GM18520 (cell line): ENCODE results near the gene DCTD.
A peak's percentile ranks its signal among the peaks of the same experiment; 100 is the strongest.

Experiments used
- ATAC-seq: cut with Tn5 transposase; IDR thresholded peaks from one replicate; pipeline ENCODE4 v1.9.1; 2021; ENCODE audit not compliant: unreplicated experiment

Gene DCTD

DNA sequence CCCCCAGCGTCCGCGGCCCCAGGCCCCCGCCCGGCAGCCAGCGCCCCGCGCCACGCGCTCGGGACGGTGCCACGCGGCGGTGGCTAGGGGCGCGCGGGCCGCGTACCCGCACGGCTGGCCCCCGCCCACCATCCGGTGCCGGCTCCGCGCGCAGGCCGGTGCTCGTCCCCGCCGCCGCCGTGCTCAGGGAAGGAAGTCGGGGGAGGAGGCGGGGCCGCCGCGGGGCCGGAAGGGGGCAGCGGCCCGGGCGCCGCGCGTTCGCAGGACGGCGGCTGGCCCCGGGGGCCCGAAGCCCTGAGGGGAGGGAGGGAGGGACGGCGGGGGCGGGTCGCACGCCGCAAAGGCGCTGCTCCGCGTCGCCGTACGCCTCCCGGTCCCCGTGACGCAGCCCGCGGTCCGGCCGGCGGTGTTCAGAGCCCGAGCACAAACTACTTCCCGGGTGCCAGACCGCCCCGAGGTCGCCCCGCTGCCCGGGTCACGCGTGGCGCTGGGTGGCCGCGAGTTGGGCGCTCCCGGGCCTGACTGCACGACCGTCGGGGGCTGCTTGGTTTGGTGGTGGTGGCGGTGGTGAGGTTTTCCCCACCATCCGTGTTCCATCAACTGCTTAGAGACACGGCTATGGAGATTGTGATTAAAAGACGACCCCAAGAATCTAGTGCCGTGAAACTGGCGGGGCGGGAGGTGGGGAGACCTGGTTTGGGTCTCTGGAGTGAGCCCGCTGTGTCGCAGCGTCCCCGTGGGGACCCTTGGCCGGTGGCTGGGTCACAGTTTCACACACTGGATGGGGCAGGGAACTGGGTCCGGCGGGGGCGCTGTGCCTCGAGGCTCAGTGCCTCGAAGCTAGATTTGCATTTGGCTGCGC, at the start of gene DCTD:
DCTD (minus strand) TSS at position 205 of the 862 bp plus-strand sequence. CDS start 1,818 bp downstream, outside the sequence.
- peak; percentile 78 for ATAC-seq

DNA sequence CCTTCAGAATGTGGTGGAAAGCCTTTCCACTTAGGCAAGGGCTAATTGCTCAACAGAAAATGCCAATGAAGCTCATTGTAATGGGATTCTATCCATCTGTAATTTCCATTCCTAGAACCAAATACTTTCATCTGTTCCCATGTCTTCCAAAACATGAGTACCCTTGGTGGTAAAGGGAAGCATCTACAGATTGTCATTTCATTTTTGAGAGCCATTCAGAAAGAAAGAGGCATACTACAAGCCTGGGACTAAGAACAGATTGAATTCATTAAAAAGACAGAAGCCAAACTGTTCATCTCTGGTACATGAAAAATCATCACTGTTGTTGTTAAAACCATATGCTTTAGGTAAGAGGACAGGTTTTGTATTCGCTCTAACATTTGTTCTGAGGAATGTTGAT, 43.6 kb upstream of the DCTD start:
- ATAC-seq, result no peak

DNA sequence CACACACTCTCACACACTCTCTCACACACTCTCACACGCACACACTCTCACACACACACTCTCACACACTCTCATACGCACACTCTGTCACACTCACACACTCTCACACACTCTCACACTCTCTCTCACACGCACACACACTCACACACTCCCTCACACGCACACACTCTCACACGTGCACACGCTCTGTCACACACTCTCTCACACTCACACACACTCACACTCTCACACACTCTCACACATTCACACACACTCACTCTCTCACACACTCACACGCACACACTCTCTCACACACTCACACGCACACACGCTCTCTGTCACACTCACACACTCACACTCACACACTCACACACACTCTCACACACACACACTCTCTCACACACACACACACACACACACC, 43.0 kb upstream of the DCTD start:
- no peak for ATAC-seq

DNA sequence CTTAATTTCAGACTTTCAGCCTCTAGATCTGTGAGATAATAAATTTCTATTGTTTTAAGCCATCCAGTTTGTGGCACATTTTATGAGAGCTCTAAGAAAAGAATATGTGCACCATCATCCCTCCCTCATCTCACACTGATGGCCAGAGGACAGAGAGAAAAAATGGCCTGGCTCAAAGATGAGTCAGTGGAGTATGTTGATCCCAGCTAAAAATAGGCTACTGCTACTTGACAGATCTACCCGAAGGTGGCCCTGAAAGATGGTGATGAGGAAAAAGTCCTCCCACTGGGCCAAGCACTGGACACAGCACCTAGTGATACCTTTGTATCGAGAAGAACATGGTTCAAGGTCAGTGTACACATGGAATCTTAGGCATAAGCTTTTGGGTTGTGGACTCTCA, 38.2 kb upstream of the DCTD start:
- no peak for ATAC-seq

DNA sequence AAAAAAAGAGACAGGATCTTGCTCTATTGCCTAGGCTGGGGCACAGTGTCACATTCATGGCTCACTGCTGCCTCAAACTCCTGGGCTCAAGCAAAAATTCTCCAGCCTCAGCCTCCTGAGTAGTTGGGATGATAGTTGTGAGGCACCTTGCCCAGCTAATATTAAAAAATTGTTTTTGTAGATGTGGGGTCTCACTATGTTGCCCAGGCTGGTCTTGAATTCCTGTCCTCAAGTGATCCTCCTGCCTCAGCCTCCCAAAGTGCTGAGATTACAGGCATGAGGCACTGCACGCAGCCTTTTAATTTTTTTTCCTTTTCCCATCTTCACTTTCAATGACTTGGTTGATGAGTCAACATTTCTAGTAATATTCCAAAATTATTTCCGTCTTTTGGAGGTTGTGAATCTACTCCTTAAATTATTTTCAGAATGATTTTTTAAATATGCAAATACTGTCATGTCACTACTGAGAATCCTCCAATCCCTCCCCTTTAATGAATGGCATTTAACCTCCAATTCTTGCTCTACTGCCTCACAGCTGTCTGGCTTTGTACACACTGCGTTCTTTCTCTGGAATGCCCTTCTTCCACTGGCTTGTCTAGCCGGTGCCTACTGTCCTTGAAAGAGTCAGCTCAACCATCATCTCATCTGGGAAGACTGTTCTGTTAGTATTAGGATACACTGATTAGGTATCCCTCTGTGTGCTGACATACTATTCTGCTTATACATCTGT, 27.5 kb upstream of the DCTD start:
- no peak for ATAC-seq

DNA sequence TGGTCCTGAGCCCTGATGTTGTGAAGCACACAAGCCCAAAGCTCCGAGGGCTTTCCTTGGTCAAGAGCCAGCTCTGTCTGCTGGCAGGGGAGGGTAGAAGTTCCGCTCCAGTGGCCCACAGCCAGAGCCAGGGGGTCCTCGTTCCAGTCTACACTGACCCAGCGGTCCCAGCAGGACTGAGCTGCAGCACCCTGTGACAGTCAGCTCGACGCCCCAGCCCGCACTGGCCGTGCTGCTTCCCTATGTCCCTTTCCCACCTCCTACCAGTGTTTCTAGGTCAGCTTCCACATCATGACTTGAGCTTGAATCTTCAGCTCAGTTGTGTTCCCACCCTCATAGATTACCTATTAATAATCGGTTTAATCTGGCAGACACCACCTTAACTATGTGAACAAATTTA, 22.5 kb upstream of the DCTD start:
- ATAC-seq, result no peak

DNA sequence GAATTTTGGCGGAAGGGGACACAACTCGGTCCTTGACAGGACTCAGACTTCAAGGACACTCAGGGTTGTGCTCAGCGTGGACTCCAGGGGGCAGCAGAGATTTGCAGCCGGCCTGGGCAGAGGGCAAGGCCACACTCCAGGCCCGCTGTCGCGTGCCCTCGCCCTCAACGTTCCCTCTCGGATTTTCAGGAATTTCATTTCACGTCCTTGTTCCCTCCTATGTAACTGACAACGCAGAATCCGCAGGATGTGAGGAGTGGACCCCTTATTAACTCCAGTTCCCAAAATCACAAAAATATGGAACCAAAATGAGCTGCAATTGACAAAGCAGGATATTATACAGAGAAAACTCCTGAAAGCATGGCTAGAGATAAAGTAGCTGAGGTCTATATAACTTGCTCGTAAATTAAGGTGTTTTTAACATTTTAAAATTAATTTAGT, 21.0 kb upstream of the DCTD start:
- ATAC-seq, result peak; percentile 79

DNA sequence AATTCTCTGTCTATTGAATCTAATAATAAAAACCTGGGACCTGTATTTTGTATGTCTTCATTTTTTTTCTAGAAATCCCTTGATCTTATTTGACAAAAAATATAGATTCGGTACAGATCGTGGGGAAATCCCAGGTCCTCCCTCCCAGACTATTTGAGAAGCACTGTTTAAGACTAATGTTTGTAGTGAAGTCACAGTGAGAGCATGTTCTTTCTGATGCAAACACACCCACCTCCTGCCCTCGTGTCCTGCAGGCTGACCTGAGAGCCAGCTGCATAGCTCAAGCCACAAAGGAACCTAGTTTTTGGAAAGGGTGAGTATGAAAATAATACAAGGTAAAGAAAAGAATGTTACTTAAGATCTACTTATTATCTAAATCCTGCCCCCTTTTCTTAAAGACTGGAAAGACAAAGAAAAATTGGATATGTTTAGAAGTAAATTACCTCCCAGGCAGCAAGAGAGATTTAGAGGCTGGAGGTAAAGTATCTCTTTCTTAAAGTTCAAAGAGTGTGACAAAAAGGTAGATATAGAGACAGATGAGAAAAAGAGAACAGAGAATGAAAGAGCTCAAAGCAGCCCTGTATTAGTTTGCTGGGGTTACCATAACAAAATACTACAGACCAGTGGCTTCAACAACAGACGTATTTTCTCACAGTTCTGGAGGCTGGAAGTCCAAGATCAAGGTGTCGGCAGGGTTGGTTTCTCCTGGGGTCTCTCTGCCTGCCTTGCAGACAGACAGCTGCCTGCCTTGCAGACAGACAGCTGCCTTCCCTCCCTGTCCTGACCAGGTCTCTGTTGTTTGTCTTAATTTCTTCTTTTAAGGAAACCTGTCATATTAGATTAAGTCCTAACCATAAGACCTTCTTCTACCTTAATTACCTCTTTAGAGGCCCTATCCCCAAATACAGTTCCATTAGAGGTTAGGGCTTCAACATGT, 20.4 kb upstream of the DCTD start:
- peak; percentile 12 for ATAC-seq

DNA sequence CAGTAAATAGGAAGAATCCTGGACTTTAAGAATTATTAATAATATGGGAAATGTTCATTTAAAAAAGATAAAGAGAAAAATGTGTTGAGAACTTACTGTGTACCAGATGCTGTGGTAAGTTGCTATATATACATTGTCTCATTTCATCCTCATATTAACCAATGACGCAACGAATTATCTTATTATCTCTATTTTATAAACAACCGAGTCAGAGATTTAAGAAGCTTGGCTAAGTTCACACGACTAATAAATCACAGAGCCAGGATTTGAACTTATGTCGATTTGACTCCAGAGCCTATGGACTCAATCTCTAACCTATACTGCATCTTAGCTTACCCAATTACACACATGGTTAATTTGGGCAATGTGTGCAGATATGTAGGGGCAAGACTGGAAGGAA, 15.5 kb upstream of the DCTD start:
- ATAC-seq, result no peak

DNA sequence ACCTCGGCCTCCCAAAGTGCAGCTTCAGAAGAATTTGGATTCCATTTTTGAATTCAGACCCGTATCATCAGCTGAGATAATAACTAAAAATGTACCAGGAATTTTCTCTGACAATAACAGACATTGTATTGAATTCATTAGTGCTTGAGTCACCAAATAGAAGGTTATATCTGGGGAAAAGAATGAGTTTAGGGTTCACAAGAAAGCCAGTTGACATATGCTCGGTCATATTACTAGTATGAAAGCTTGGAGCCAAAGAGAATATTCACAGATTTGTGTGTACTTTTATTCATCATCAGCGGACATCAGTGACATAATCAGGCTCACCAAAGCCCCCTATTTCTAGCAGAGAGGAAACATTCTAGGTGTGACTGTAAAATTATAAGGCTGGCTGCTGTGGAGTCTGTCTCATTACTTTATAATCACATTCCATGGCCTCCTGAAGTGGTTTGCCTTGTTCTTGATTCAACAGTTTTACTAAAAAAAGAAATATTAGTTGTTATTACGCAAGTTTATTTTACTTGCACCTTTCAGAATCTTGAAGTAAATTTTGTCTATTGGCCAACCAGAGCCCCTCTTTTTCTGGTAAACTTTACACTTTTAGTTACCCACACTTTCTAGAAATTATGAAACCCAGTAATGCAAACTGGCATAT, 14.6 kb upstream of the DCTD start:
- no peak for ATAC-seq

DNA sequence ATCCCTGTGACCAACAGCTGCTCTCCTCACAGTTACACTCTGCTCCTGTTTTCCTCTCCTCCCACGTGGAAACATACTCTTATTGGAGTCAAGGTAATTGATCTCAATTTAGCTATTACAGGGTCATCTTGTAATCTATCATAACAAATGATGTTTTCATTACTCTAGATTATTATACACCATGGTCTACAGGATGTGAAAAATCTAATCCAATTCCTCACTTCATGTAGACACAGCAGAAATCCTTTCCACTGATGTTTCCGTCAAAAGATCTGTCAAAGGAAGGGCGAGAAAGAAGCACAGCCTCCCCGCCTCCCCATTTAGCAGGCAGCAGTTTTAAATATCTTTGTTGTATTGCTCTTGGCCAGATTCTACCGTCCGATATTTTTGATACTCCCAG, 13.7 kb upstream of the DCTD start:
- ATAC-seq, result no peak

DNA sequence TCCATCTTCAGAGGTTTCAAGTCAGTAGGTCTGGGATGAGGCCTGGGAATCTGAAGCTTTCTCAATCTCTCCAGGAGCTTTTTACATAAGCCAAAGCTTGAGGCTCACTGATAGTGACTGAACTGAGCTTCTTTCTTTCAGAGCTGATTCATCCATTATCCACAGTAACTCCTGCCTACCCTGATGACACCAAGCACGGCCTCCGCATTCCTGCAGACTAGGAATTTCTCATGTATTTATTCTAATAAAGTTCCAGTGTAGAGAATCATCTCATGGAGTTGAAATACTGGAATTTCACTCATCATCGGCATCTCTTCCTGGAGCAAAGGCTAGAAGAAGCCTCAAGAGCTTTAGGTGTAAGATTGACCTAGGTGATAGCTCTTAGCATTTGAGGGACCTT, 12.1 kb upstream of the DCTD start:
- ATAC-seq, result no peak

DNA sequence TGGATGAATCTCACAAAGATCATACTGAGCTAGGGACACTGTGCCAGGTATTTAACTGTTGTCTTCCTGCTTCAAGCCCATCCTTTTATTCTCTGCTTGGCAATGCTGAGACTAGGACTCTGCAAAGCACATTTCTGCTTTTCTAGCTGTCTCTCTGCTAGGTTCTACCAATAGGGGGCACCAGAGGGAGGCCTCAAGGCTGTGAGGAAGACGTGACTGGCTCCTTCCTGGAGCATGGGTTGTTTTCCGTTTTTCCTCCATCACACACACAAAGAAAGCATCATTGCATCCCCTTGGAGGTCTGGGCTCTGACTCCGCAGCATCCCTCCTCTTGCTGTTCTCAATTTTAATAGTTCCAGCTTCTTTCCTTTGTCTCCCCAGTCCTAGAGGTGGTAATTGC, 10.9 kb upstream of the DCTD start:
- no peak for ATAC-seq

DNA sequence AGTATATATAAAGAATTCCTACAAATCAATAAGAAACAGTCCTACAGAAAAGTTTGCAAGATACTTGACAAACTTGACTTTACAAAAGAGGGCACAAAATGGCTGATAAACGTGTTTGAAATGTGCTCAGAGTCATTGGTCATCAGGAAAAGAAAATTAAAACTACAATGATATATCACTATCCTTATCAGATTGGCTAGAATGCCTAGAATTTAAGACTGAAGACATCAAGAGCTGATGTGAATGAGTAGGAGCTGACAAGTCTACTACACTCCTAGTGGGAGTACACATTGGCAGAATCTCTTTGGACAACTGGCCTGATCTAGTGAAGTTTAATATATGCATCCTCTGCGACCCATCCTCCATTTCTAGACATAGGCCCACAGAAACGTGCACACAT, 10.3 kb upstream of the DCTD start:
- ATAC-seq, result no peak

DNA sequence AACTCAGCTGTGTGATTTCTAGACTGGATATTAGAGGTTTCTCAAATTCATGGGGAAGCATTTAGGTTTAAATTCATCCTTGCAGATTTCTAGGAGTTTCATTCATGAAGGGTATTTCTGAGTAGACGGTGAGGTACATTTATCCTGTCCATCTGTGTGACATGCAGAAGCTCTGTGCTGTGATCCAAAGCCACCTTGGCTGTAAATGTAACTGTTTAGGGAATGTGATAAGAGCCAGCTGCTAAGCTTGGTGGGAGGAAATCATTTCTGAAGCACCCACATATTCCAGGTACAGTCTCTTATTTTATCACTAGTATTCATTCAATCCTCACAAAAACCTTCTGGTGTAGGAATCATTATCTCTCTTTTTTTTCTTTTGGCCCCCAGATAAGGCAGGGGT, 8.7 kb upstream of the DCTD start:
- no peak for ATAC-seq

DNA sequence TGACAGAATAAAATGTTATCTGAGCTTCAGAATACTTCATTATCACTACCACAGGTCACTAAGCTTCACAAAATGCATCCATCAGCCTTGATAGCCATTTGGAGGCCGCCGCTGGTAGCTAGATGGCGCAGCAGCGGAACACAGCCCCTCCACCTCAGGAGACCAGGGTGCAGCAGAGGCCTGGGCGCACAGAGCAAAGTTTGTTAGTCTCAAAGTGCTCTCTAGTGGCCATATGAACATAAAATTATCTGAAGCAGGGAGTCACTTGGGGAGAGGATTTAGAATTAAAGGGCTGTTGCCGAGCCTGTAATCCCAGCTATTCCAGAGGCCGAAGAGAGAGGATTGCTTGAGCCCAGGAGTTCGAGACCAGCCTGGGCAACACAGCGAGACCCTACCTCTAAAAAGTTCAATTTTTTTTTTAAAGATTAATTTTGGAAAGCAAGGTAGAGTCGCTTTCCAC, 8.1 kb upstream of the DCTD start:
- ATAC-seq, result peak; percentile 99

DNA sequence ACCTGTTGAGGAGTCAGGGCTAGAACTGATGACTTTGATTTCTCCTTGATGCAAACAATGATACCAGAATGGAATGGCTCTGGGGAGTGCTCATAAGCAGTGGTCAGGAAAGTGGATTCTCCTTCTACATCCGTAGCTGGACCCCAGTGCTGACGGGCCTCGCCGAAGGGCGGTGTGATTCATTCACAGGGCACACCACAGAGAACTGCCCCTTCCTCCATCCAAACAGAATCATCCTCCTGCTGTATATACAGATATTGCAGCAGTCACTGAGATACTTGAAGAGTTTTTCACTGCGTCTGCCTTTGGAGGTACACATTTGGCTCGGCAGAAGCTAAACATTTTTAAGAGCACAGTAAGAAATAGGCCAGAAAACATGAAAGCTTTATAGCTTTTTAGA, 7.3 kb upstream of the DCTD start:
- ATAC-seq, result no peak

DNA sequence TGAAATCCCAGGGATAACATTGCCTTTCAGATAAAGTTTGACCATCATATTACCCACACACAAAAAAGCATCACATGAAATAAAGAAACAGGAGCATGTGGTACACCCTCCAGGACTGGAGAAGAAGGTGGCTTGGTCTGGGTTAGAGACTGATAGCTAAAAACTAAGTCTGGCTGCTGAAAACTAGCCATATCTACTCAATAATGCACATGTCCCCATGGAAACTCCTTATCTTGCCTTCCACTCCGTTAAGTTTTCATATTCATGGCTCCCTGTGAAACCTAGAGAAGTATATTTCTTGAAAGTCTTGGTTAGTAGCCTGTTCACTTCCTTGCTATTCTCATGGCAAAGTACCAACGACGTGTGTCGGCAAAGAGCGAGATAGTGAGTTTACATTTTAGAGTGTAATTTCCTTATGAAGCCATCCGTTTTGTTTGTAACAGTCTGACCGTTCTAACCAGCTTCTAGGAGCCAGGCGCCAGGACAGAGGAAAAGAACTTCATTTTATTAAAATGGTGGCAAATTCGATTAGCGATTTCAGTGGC, 6.7 kb upstream of the DCTD start:
- no peak for ATAC-seq

DNA sequence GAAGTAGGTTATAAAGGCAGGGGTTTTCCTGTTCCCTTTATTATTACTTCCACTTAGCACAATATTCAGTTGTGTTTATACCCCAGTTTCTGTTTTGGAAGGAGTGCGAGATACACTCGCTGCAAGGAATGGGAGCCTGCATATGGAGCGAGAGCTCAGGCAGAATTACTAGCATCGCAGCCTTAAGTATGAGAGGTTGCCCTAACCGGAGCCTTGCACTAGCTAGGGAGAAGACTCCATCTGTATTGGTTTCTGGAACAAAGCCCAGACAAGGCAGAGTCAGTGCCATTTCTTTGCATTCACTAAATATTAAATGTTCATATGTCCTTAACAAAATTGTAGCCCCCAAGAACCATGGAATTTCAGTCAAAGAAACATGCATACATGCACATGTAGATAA, 6.2 kb upstream of the DCTD start:
- ATAC-seq, result no peak

DNA sequence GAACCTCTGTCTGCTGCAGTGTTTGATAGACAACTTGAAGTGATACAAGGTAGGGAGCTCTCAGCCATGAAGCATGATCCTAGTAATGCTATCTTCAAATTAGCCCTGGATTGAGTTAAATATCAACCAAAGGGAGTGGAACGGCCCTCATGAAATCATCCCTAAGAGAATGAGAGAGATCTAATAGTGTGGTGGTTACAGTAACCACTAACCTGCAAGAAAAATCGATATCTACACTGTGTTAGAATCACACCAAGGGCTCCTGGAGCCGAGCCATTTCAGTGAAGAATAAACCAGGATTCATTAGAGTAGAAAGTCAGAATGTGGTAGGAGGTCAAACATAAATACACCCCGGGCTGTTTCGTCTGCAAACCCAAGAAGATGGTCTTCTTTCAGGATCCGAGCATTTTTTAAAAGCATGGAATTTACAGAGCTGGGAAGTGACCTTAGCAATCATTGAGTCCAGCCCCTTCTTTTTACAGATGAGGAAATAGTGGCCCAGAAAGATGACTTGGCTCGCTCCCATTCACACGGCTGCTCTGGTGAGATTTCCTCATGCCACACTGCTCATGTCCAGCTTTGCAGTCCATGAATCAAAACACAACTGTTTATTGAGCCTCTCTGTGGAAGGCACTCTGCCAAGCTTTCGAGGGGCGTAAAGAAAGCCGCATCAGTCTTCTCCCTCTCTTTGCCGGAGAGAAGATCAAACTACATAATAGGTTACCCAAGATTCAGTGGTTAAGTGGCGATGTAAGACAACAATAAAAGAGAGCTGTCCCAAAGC, 5.5 kb upstream of the DCTD start:
- no peak for ATAC-seq
